HFFc6 (cell line): ENCODE results near the gene TFF1. TPM values are rescaled to one million over a fixed set of nuclear protein-coding genes. Genes with fewer than 3 reads are reported as not detected.

ENCODE experiments used
- DNase-seq: peaks from one replicate; pipeline ENCODE4 v3.0.0-alpha.2; 2018
- H3K27ac Mint-ChIP-seq: 2 replicates; pipeline ENCODE4 v1.8.0; 2020; ENCODE audit warnings: mild to moderate bottlenecking, mixed read lengths
- H3K27me3 Mint-ChIP-seq: 2 replicates; pipeline ENCODE4 v1.8.0; 2021; ENCODE audit warnings: mild to moderate bottlenecking, moderate library complexity, mixed read lengths; ENCODE audit not compliant: insufficient read depth
- H3K36me3 Mint-ChIP-seq: 2 replicates; pipeline ENCODE4 v1.8.0; 2021; ENCODE audit warnings: low read depth, mixed read lengths
- H3K4me1 Mint-ChIP-seq: 2 replicates; pipeline ENCODE4 v1.8.0; 2020; ENCODE audit warnings: low read depth, mixed read lengths
- H3K4me3 Mint-ChIP-seq: 2 replicates; pipeline ENCODE4 v1.8.0; 2020; ENCODE audit warnings: mild to moderate bottlenecking, moderate library complexity, mixed read lengths
- H3K9me3 Mint-ChIP-seq: 2 replicates; pipeline ENCODE4 v1.8.0; 2020; ENCODE audit warnings: mild to moderate bottlenecking, mixed read lengths
- total RNA-seq, 6 experiments: library from RNA; stranded (reverse); fragmentation: NEBNext Ultra II Directional; extraction: Animal tissue kit (Norgen Biotek cat#: 25700); gene quantifications; 2 replicates in 1 of 6; 3 replicates in 5 of 6; pipeline ENCODE4 v1.2.3, GENCODE V29; 2021
- TF ChIP-seq, protein P1 (sequence below): fragments of 200-600 bp; sonication (generic); IDR thresholded peaks from 2 replicates; pipeline ENCODE4 v1.5.0; 2021; ENCODE audit warnings: antibody characterized with exemption, mild to moderate bottlenecking

Gene TFF1
- total RNA-seq, 6 experiments from 2014 or later, result not detected

- Mint-ChIP-seq H3K9me3 (peaks cover 37% of the 10 kb centered on the region), H3K27ac (no peak within 1 kb of the TSS), H3K4me3 (no peak within 1 kb of the TSS), H3K4me1 (no peaks in the 10 kb centered on the region), H3K27me3 (no peaks in the 10 kb centered on the region), H3K36me3 (0 out of 2 replicates have a peak, but pooled peaks cover 4% of the 10 kb centered on the region)
- DNase-seq, result no peak
- TF ChIP-seq, protein P1, sequence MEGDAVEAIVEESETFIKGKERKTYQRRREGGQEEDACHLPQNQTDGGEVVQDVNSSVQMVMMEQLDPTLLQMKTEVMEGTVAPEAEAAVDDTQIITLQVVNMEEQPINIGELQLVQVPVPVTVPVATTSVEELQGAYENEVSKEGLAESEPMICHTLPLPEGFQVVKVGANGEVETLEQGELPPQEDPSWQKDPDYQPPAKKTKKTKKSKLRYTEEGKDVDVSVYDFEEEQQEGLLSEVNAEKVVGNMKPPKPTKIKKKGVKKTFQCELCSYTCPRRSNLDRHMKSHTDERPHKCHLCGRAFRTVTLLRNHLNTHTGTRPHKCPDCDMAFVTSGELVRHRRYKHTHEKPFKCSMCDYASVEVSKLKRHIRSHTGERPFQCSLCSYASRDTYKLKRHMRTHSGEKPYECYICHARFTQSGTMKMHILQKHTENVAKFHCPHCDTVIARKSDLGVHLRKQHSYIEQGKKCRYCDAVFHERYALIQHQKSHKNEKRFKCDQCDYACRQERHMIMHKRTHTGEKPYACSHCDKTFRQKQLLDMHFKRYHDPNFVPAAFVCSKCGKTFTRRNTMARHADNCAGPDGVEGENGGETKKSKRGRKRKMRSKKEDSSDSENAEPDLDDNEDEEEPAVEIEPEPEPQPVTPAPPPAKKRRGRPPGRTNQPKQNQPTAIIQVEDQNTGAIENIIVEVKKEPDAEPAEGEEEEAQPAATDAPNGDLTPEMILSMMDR, result no peak
Measured at GRCh38 chr21:42403611-42404231, 37.4 kb upstream of the TFF1 start, which contains the start of gene UBASH3A. Gene UBASH3A, plus strand, starts transcription at chr21:42403902. Its CDS starts 44 bp downstream, at chr21:42403946.

GRCh38 chr21:42401820-42402251 is 35.5 kb upstream of the TFF1 start:
- peaks cover 52% of the 10 kb centered on the region for H3K9me3 Mint-ChIP-seq
- H3K4me1 Mint-ChIP-seq, result no peaks in the 10 kb centered on the region
- 0 out of 2 replicates have a peak, but pooled peaks cover 4% of the 10 kb centered on the region for H3K36me3 Mint-ChIP-seq
- H3K27ac Mint-ChIP-seq, result no peak overlapping the region
- no peak overlapping the region for H3K4me3 Mint-ChIP-seq
- H3K27me3 Mint-ChIP-seq, result no peaks in the 10 kb centered on the region
- no peak for DNase-seq
- TF ChIP-seq, protein P1, result no peak

GRCh38 chr21:42401154-42401553 is 34.8 kb upstream of the TFF1 start:
- Mint-ChIP-seq H3K4me3 (no peak overlapping the region), H3K4me1 (no peaks in the 10 kb centered on the region), H3K27ac (no peak overlapping the region), H3K36me3 (0 out of 2 replicates have a peak, but pooled peaks cover 4% of the 10 kb centered on the region), H3K9me3 (peaks cover 52% of the 10 kb centered on the region), H3K27me3 (no peaks in the 10 kb centered on the region)
- no peak for DNase-seq
- TF ChIP-seq, protein P1, result no peak

DNA sequence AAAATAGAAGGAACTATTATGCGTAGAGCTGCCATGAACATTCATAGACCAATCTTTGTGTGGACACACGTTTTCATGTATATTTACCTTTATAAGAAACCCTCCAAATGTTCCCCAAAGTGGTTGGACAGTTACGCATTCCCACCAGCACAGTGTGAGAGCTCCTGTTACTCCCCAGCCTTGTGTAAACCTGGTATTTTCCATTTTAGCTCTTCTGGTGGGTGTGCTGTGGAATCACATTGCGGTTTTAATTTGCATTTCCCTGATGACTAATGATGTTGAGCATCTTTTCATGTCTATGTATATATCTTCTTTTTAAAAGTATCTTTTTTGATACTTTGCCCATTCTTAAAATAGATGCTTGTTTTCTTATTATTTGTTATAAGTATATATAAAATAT is 34.2 kb upstream of the TFF1 start:
- Mint-ChIP-seq H3K9me3 (peaks cover 55% of the 10 kb centered on the region), H3K27ac (no peak overlapping the region)
- DNase-seq, result no peak

GRCh38 chr21:42398436-42399028 is 32.2 kb upstream of the TFF1 start:
- Mint-ChIP-seq H3K9me3 (peaks cover 62% of the 10 kb centered on the region), H3K36me3 (0 out of 2 replicates have a peak, but pooled peaks cover 4% of the 10 kb centered on the region), H3K4me3 (no peak overlapping the region), H3K4me1 (no peaks in the 10 kb centered on the region), H3K27ac (no peak overlapping the region), H3K27me3 (no peaks in the 10 kb centered on the region)
- TF ChIP-seq, protein P1, result no peak
- DNase-seq, result no peak

More for the DNA sequence above, 34.2 kb upstream of the TFF1 start:
- TF ChIP-seq, protein P1, result no peak
- H3K27me3 Mint-ChIP-seq, result no peaks in the 10 kb centered on the region
- H3K4me3 Mint-ChIP-seq, result no peak overlapping the region
- 0 out of 2 replicates have a peak, but pooled peaks cover 4% of the 10 kb centered on the region for H3K36me3 Mint-ChIP-seq
- no peaks in the 10 kb centered on the region for H3K4me1 Mint-ChIP-seq
